ENCODE measurements around the gene ATP10A.
"Not testable (repeated sequence)": the region's sequence is repeated elsewhere in the genome, so short reads cannot be mapped to it uniquely, and the experiment has no call there.

- not testable (repeated sequence) for TF ChIP-seq POLR2AphosphoS5 (IDR thresholded peaks at IDR 0.05; ENCODE audit: low read depth, low read length); CTCF (IDR thresholded peaks at IDR 0.05 in 2 of 3, conservative IDR thresholded peaks at IDR 0.05 in 1 of 3; ENCODE audit: borderline replicate concordance in 1 of 3, insufficient read depth in 1 of 3, low read depth in 2 of 3, low read length in 2 of 3); POLR2A (IDR thresholded peaks at IDR 0.05; ENCODE audit: borderline replicate concordance, extremely low read depth, insufficient read depth, insufficient read length); TCF7L2 (IDR thresholded peaks at IDR 0.05; ENCODE audit: borderline replicate concordance, extremely low read depth, insufficient read depth, insufficient read length); ZBTB33 (IDR thresholded peaks at IDR 0.05; ENCODE audit: extremely low read depth, insufficient replicate concordance, low read length); REST (IDR thresholded peaks at IDR 0.05; ENCODE audit: low read depth); SIN3A (IDR thresholded peaks at IDR 0.05; ENCODE audit: low read depth)
These were observed 222.2 kb downstream of the ATP10A start for GRCh38 chr15:25640959-25641358.
